NCI-H345 (cell line): ENCODE measurements around the gene SLC35G1.

Experiments used
- DNase-seq: peaks from one replicate; lab custom pipeline; 2025; lab: John Stamatoyannopoulos, UW

SLC35G1 gene

GRCh38 chr10:93951905-93952304, 58.1 kb downstream of the SLC35G1 start:
- DNase-seq, result no peak
